GM12891 (cell line): Measurements from ENCODE around the gene GEN1.

Experiments used
- POLR2A ChIP-seq: IDR thresholded peaks from 2 replicates; pipeline ENCODE4 v1.6.1; 2011; ENCODE audit warnings: low read depth, low read length, control low read depth
- POLR2AphosphoS5 ChIP-seq: IDR thresholded peaks from 2 replicates; pipeline ENCODE4 v1.6.1; 2011; ENCODE audit warnings: low read depth, low read length, control low read depth
- POU2F2 ChIP-seq: IDR thresholded peaks from 2 replicates; pipeline ENCODE4 v1.6.1; 2011; ENCODE audit warnings: low read depth, mild to moderate bottlenecking, control low read depth, low read length, moderate library complexity
- SPI1 ChIP-seq: IDR thresholded peaks from 2 replicates; pipeline ENCODE4 v1.6.1; 2011; ENCODE audit warnings: low read depth, low read length, control low read depth
- TAF1 ChIP-seq: IDR thresholded peaks from 2 replicates; pipeline ENCODE4 v1.6.1; 2011; ENCODE audit warnings: low read depth, low read length, control low read depth

DNA sequence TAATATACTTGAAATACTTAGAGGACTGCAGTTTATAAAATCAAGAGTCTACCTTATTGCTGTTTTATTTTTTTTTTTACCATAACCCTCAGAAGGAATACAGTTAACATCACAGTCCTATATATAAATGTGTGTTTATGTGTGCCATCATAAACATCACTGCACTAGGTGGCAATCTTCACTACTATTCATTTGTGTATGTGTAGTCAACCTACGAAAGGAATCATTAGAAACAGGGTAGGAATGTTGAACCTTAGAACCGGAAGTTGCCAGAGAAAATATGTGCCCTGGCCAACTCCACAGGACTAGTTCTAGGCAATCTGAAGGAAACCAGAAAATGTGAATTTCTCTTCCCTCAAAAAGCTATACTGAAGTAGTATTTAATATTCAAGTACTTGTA, 3.4 kb downstream of the GEN1 start:
- TF ChIP-seq POLR2A (no peak), SPI1 (no peak), TAF1 (no peak), POLR2AphosphoS5 (no peak), POU2F2 (no peak)
